Right cardiac atrium (tissue), 5 donors: Measurements from ENCODE around the gene ATP1A2. TPM values are rescaled to one million over a fixed set of nuclear protein-coding genes. Genes with fewer than 3 reads are reported as not detected.

ENCODE experiments used
- ATAC-seq, 2 donors: fragments of 200-7000 bp; cut with Tn5 transposase; one replicate each; pipeline versions ENCODE4 v1.8.0 to v1.9.1; 2020; ENCODE audit warnings: moderate library complexity in 2 of 2, mild to moderate bottlenecking in 1 of 2
- DNase-seq, 3 donors: peaks; one replicate each; pipeline ENCODE4 v3.0.0-alpha.2; 2020
- H3K27ac ChIP-seq: one replicate; pipeline ENCODE4 v1.5.1; 2013; ENCODE audit warnings: mild to moderate bottlenecking, low read length, control low read depth, moderate library complexity
- H3K27me3 ChIP-seq: one replicate; pipeline ENCODE4 v1.6.1; 2013; ENCODE audit not compliant: control insufficient read depth, insufficient read depth
- H3K4me1 ChIP-seq: one replicate; pipeline ENCODE4 v1.6.1; 2013; ENCODE audit warnings: low read length; ENCODE audit not compliant: control insufficient read depth, insufficient read depth
- H3K4me3 ChIP-seq: one replicate; pipeline ENCODE4 v1.5.1; 2013; ENCODE audit warnings: low read length, control low read depth
- H3K9me3 ChIP-seq: one replicate; pipeline ENCODE4 v1.6.1; 2013; ENCODE audit warnings: low read length; ENCODE audit not compliant: control insufficient read depth
- WGBS: extraction: QIAGEN DNeasy Blood & Tissue Kit; methylation state at CpG from one replicate; pipeline ENCODE4 v1.1.7; 2013; 5-methylcytosine and 5-hydroxymethylcytosine counted together
- intact Hi-C, 4 donors: fragments of 100-400 bp; cut with DNase I; formaldehyde crosslinking; loops; one replicate each; pipeline versions ENCODE4 v1.11.0 to v1.14.0; 2022 to 2023
- polyA plus RNA-seq: library from polyadenylated mRNA; stranded (reverse); fragments of 200-250 nt; gene quantifications from one replicate; pipeline ENCODE4 v1.2.3, GENCODE V29; 2013
- total RNA-seq, 4 donors: library from RNA; stranded (reverse); fragmentation: NEBNext Ultra II Directional; extraction: Animal tissue kit (Norgen Biotek cat#: 25700); gene quantifications; one replicate each; pipeline ENCODE4 v1.2.1, GENCODE V29; 2021
- donor health status: healthy with polysubstance abuse.
- donor health status: DM: no; HTN: yes; CAD: no.
- donor health status: DM: no; HTN: no; CAD: no.
- donor health status: DM: no; HTN: yes; CAD: no; lungs with severe emphysema.
- donor health status: DM: yes; HTN: yes; CAD: no.

The ATP1A2 gene
- total and polyA plus RNA-seq, 5 donors = 89.6 to 323 (median 251) TPM

DNA sequence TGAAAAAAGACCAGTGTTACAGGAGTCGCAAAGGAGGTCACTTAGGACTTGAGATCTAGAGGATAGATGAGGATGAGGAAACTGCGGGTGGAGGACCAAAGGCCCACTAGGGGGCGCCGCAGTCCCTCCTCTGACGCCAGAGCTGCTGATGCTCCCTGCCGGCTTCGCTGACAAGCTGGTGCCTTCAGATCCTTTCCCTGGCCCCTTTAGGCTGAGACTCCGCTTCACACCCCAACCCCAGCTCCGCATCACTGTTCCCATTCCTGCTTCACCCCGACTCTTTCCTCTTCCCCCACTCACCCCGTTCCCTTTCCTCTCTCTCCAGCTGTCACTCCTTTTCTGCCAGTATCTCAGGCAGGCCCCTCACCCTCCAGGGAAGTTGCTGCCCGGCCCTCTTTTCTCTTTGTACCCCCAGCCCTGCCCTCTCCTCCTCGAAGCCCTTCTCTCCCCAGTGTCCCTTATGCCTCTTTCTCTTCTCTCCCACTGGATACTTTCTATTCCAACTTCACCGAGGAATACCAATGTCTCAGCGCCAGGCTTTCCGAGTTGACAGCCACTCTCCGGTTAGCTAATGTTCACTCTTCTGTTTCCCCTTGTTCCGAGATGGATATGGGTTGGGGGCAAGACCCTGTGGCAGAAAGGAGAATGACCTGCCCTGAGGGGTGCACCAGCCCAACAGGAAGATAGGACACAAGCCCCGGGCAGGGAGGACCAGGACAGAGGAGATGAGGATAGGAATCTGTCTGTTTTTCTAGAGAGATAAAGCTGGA, 29.7 kb upstream of the ATP1A2 start:
- WGBS = 43% methylated on average over 19 of the region's 19 CpGs
- H3K27me3 ChIP-seq = no peaks in the 10 kb centered on the region
- ATAC-seq = peak; percentile 65 to 69

DNA sequence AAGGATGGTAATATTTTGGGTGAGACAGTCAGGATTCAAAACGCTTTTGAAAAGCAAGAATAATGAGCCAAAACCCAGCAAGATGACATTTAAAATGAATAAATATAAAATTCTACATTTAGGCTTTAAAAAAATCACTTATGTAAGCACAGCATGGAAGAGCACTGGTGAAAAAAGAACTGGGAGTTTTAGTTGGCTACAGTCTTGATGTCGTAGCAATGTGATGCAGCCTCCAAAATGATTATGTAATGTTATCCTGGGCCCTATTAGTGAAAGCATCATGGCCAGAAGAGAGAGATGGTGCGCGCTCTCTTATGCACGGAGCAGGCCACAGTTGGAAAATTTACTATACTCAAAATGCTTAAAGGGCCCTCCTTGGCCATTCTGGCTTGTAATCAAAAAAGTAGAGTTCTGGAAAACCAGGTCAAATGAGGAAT, 29.1 kb upstream of the ATP1A2 start:
- no peaks in the 10 kb centered on the region for H3K4me1 ChIP-seq
- no peaks in the 10 kb centered on the region for H3K27me3 ChIP-seq
- H3K27ac ChIP-seq = no peak overlapping the region
- DNase-seq (no peak), ATAC-seq (peak; percentile 17 to 45)
- H3K4me3 ChIP-seq = no peak overlapping the region
- intact Hi-C loops = loop anchor here in 1 of 4 donors (10.0 kb wide), 1 partner anchor 288 kb away; no protein-coding TSS in a partner anchor
- 63% methylated on average over 5 of the region's 5 CpGs for WGBS
- no peaks in the 10 kb centered on the region for H3K9me3 ChIP-seq

More for the DNA sequence above, 29.7 kb upstream of the ATP1A2 start:
- peak; percentile 83 to 93 (median 92) for DNase-seq
- Histone ChIP-seq H3K4me3 (no peak overlapping the region), H3K4me1 (no peaks in the 10 kb centered on the region), H3K9me3 (no peaks in the 10 kb centered on the region), H3K27ac (peak overlapping the region; percentile 50)
- intact Hi-C loops = loop anchor here in 1 of 4 donors (10.0 kb wide), 1 partner anchor 289 kb away; no protein-coding TSS in a partner anchor

- no peak for ATAC-seq
- DNase-seq = no peak
- Histone ChIP-seq H3K4me3 (no peak overlapping the region), H3K9me3 (no peaks in the 10 kb centered on the region), H3K27ac (no peak overlapping the region), H3K4me1 (no peaks in the 10 kb centered on the region), H3K27me3 (no peaks in the 10 kb centered on the region)
- WGBS = 97% methylated on average over 12 of the region's 12 CpGs
- intact Hi-C loops = loop anchor here in 1 of 4 donors (10.0 kb wide), 1 partner anchor 288 kb away; no protein-coding TSS in a partner anchor
Observed at GRCh38 chr1:160087118-160087662, 28.4 kb upstream of the ATP1A2 start.

DNA sequence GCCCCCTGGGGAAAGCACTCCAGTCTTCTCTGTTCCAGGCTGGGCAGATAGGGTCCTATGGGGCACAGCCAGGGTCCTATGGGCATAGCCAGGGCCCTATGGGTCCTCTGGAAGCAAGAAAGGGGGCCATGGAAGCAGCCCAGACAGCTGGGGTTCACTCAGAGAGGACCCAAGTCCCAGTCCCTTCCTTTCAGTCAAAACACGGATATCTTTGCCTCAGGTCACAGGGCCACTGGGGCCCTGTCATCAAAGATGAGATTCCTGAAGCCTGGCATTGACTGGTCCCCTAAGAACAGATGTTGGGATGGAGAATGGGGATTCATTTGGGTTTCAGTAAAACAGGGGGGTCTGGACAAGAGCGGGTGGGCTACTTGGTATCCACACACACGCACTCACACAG, 25.7 kb upstream of the ATP1A2 start:
- Histone ChIP-seq H3K4me3 (no peak overlapping the region), H3K4me1 (no peaks in the 10 kb centered on the region), H3K27me3 (no peaks in the 10 kb centered on the region), H3K9me3 (no peaks in the 10 kb centered on the region), H3K27ac (no peak overlapping the region)
- no peak for DNase-seq
- intact Hi-C loops = loop anchor here in 2 of 4 donors (10.0 kb wide), 1 partner anchor 285 kb away; no protein-coding TSS in a partner anchor
- no peak for ATAC-seq
- 77% methylated on average over 3 of the region's 3 CpGs for WGBS

DNA sequence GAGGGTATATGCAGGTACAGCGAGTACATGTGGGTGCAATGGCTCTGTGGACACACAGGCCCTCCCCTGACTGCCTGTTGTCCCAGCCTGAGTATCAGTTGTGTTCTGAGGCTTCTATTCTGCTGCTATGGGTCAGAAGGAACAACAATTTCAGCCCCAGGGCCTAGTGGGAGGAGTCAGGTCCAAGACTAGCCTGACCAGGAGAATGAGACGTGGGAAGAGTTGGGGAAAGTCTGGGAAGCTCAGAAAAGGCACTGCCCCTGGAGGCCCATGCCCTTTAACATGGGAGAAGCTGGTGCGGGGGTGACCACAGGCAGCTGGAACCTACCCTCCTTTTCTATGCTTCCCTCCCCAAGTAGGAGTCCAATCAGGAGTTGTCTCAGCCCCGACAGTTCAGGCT, 24.8 kb upstream of the ATP1A2 start:
- intact Hi-C loops = loop anchor here in 1 of 4 donors (10.0 kb wide), 1 partner anchor 284 kb away; no protein-coding TSS in a partner anchor
- ATAC-seq = no peak

DNA sequence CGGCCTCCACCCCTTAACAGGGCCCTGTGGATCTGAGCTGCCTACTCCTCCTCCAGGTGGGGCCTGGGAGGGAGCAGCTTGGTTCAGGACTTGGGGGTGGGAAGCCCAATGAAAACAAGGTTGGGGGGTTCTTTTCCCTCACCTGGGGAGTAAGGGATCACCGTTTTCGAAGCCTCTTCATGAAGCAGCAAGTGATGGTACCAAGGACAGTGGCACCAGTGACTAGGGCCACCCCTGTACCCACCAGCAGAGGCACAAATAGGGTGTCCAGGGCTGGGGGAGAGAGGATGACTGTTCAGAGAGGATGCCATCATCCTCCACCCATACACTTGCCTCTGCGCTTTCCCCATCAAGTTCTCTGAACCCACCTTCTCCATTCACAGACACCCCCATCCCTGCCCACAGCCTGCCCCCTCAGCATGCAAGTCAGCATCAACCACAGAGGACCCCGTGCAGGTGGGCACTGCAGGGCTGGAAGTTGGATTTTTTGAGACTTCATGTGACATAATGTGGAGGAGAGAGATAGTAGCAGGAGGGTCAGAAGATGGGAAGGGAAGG, 23.8 kb upstream of the ATP1A2 start:
- Histone ChIP-seq H3K9me3 (no peaks in the 10 kb centered on the region), H3K4me1 (no peaks in the 10 kb centered on the region), H3K27ac (no peak overlapping the region), H3K4me3 (no peak overlapping the region), H3K27me3 (no peaks in the 10 kb centered on the region)
- ATAC-seq = no peak
- 92% methylated on average over 5 of the region's 5 CpGs for WGBS
- DNase-seq = no peak
- intact Hi-C loops = loop anchor here in 1 of 4 donors (10.0 kb wide), 1 partner anchor 283 kb away; no protein-coding TSS in a partner anchor

More for the DNA sequence above, 24.8 kb upstream of the ATP1A2 start:
- Histone ChIP-seq H3K9me3 (no peaks in the 10 kb centered on the region), H3K4me3 (no peak overlapping the region), H3K4me1 (no peaks in the 10 kb centered on the region), H3K27ac (no peak overlapping the region), H3K27me3 (no peaks in the 10 kb centered on the region)
- WGBS = 81% methylated on average over 4 of the region's 4 CpGs
- DNase-seq = no peak

GRCh38 chr1:160092366-160093068, 23.0 kb upstream of the ATP1A2 start:
- 94% methylated on average over 32 of the region's 32 CpGs for WGBS
- DNase-seq (peak in 1 of 3 donors; percentile 50), ATAC-seq (no peak)
- H3K9me3 ChIP-seq = no peaks in the 10 kb centered on the region
- peaks cover 2% of the 10 kb centered on the region for H3K4me1 ChIP-seq
- no peak overlapping the region for H3K4me3 ChIP-seq
- no peaks in the 10 kb centered on the region for H3K27me3 ChIP-seq
- intact Hi-C loops = loop anchor here in 1 of 4 donors (10.0 kb wide), 1 partner anchor 282 kb away; no protein-coding TSS in a partner anchor
- no peak overlapping the region for H3K27ac ChIP-seq

GRCh38 chr1:160093069-160093395, 22.5 kb upstream of the ATP1A2 start:
- H3K4me1 ChIP-seq = peaks cover 2% of the 10 kb centered on the region
- H3K27me3 ChIP-seq = no peaks in the 10 kb centered on the region
- no peaks in the 10 kb centered on the region for H3K9me3 ChIP-seq
- H3K4me3 ChIP-seq = no peak overlapping the region
- H3K27ac ChIP-seq = no peak overlapping the region
- ATAC-seq (no peak), DNase-seq (no peak)
- intact Hi-C loops = loop anchor here in 1 of 4 donors (10.0 kb wide), 1 partner anchor 282 kb away; no protein-coding TSS in a partner anchor
- WGBS = 79% methylated on average over 9 of the region's 9 CpGs

DNA sequence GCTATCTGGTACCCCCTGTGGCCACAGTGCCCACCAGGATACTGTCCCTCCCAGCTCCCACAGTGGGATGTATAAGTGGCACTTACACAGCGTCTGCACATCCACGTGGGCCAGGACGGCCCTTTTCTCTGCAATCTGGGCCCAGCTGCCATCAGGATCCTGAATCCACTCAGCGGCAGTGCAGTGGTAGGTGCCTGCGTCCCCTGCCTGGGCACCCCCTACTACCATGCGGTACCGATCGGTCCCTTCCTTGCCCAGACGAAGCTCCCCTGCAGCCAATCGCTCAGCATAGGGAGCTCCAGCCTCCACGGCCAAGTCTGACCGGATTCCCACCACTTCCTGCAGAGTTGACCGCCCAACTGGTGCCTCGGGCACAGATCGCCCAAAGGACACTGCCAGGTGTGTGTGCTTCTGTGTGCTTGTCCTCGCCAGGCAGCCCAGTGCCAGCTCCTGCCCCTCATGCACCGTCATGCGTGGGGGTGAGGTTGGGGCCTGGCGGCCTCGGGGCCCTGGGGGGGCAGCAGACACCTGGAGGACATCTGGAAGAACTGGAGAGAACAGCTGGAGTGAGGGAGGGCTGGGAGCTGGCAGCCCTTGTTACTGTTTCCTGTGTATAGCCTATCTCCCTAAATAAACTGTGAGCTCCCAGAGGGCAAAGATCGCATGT, 21.8 kb upstream of the ATP1A2 start:
- no peak for ATAC-seq
- Histone ChIP-seq H3K9me3 (no peaks in the 10 kb centered on the region), H3K4me1 (peaks cover 2% of the 10 kb centered on the region), H3K27me3 (no peaks in the 10 kb centered on the region), H3K27ac (no peak overlapping the region), H3K4me3 (no peak overlapping the region)
- 87% methylated on average over 21 of the region's 21 CpGs for WGBS
- DNase-seq = no peak
- intact Hi-C loops = loop anchor here in 1 of 4 donors (10.0 kb wide), 1 partner anchor 281 kb away; no protein-coding TSS in a partner anchor

DNA sequence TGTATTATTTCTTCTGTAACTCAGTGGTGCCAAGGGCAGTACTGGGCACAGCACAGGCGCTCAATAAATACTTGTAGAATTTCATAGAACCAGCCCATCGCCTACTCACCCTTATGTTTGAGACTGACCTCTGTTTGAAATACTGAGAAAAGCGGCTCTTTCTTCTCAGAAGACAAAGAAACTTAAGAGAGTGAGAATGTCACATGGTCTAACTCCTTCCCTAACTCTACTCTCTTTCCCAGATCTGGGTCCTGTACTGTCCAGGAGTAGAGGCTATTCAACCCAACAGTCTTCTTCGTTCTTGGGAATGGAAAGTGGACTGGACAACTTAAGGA, 21.3 kb upstream of the ATP1A2 start:
- no peaks in the 10 kb centered on the region for H3K9me3 ChIP-seq
- no peak for DNase-seq
- H3K27me3 ChIP-seq = no peaks in the 10 kb centered on the region
- no peak overlapping the region for H3K4me3 ChIP-seq
- H3K27ac ChIP-seq = no peak overlapping the region
- intact Hi-C loops = loop anchor here in 1 of 4 donors (10.0 kb wide), 1 partner anchor 281 kb away; no protein-coding TSS in a partner anchor
- H3K4me1 ChIP-seq = peaks cover 2% of the 10 kb centered on the region
- no peak for ATAC-seq
- WGBS = 83% methylated on average over 4 of the region's 4 CpGs
